HEK293T (cell line): Measurements from ENCODE around the gene SNRPE.

Source experiments
- FOXA1 ChIP-seq: fragments of 450-650 bp; IDR thresholded peaks from 2 replicates; pipeline ENCODE4 v1.6.1; 2016; ENCODE audit warnings: mild to moderate bottlenecking
- FOXK2 ChIP-seq: fragments of 450-650 bp; IDR thresholded peaks from 2 replicates; pipeline ENCODE4 v1.6.1; 2016; ENCODE audit warnings: mild to moderate bottlenecking
- SUZ12 ChIP-seq: fragments of 450-650 bp; IDR thresholded peaks from 2 replicates; pipeline ENCODE4 v1.6.1; 2016; ENCODE audit warnings: mild to moderate bottlenecking
- TARDBP ChIP-seq: fragments of 450-650 bp; IDR thresholded peaks from 2 replicates; pipeline ENCODE4 v1.6.1; 2016

- TF ChIP-seq TARDBP (no peak), SUZ12 (no peak), FOXA1 (no peak), FOXK2 (no peak)
Measured at GRCh38 chr1:203870245-203870644, 8.8 kb downstream of the SNRPE start.
